ES-I3 (cell line): ENCODE measurements around the gene NINL.
"Not testable (repeated sequence)": the region's sequence is repeated elsewhere in the genome, so short reads cannot be mapped to it uniquely, and the experiment has no call there.

ENCODE experiments used
- H3K36me3 ChIP-seq: 2 replicates; pipeline ENCODE4 v1.6.1; 2013; ENCODE audit warnings: mild to moderate bottlenecking, low read length, control low read depth, moderate library complexity; ENCODE audit not compliant: insufficient read depth
- H3K4me1 ChIP-seq: 2 replicates; pipeline ENCODE4 v1.6.1; 2013; ENCODE audit warnings: mild to moderate bottlenecking, control low read depth, low read length; ENCODE audit not compliant: insufficient read depth
- H3K9ac ChIP-seq: 2 replicates; pipeline ENCODE4 v1.6.1; 2013; ENCODE audit warnings: low read depth, mild to moderate bottlenecking, low read length, moderate library complexity
- H3K9me3 ChIP-seq: 2 replicates; pipeline ENCODE4 v1.6.1; 2013; ENCODE audit warnings: mild to moderate bottlenecking, low read length, moderate library complexity; ENCODE audit not compliant: control insufficient read depth, insufficient read depth

Gene NINL

GRCh38 chr20:25479638-25480037 is 105.7 kb downstream of the NINL start:
- H3K9me3 ChIP-seq: no peaks in the 10 kb centered on the region
- H3K9ac ChIP-seq: no peak overlapping the region
- no peaks in the 10 kb centered on the region for H3K4me1 ChIP-seq
- H3K36me3 ChIP-seq: peaks cover 5% of the 10 kb centered on the region

GRCh38 chr20:25478889-25479568 is 106.3 kb downstream of the NINL start:
- Histone ChIP-seq H3K36me3 (peaks cover 7% of the 10 kb centered on the region), H3K4me1 (no peaks in the 10 kb centered on the region)

GRCh38 chr20:25477014-25477882 is 108.1 kb downstream of the NINL start:
- Histone ChIP-seq H3K9me3 (no peaks in the 10 kb centered on the region), H3K4me1 (no peaks in the 10 kb centered on the region), H3K9ac (no peak overlapping the region), H3K36me3 (peaks cover 9% of the 10 kb centered on the region)

More at GRCh38 chr20:25478889-25479568, 106.3 kb downstream of the NINL start:
- Histone ChIP-seq H3K9ac (no peak overlapping the region), H3K9me3 (no peaks in the 10 kb centered on the region)

- peaks cover 9% of the 10 kb centered on the region for H3K36me3 ChIP-seq
- no peak overlapping the region for H3K9ac ChIP-seq
- no peaks in the 10 kb centered on the region for H3K9me3 ChIP-seq
- no peaks in the 10 kb centered on the region for H3K4me1 ChIP-seq
Measured at GRCh38 chr20:25476106-25477013, 109.0 kb downstream of the NINL start.

GRCh38 chr20:25473297-25473696 is 112.0 kb downstream of the NINL start:
- not testable (repeated sequence) for H3K4me1 ChIP-seq, H3K9ac ChIP-seq, H3K36me3 ChIP-seq, H3K9me3 ChIP-seq

- no peaks in the 10 kb centered on the region for H3K9me3 ChIP-seq
- no peak overlapping the region for H3K9ac ChIP-seq
- H3K36me3 ChIP-seq: peaks cover 7% of the 10 kb centered on the region; the same call in 1 of the 2 replicates
- H3K4me1 ChIP-seq: no peaks in the 10 kb centered on the region
Measured at GRCh38 chr20:25471020-25471419, 114.3 kb downstream of the NINL start.

- Histone ChIP-seq H3K9me3 (no peaks in the 10 kb centered on the region), H3K36me3 (peaks cover 12% of the 10 kb centered on the region)
Measured at GRCh38 chr20:25470045-25470444, 115.3 kb downstream of the NINL start.

GRCh38 chr20:25469558-25469957 is 115.8 kb downstream of the NINL start:
- Histone ChIP-seq H3K4me1 (no peaks in the 10 kb centered on the region), H3K9me3 (no peaks in the 10 kb centered on the region), H3K36me3 (peaks cover 12% of the 10 kb centered on the region), H3K9ac (no peak overlapping the region)

More at GRCh38 chr20:25470045-25470444, 115.3 kb downstream of the NINL start:
- no peak overlapping the region for H3K9ac ChIP-seq
- H3K4me1 ChIP-seq: no peaks in the 10 kb centered on the region

GRCh38 chr20:25468126-25469075 is 116.9 kb downstream of the NINL start:
- Histone ChIP-seq H3K36me3 (peaks cover 9% of the 10 kb centered on the region), H3K9me3 (no peaks in the 10 kb centered on the region), H3K9ac (no peak overlapping the region), H3K4me1 (no peaks in the 10 kb centered on the region)

GRCh38 chr20:25467441-25467840 is 117.9 kb downstream of the NINL start:
- Histone ChIP-seq H3K36me3 (peaks cover 9% of the 10 kb centered on the region), H3K4me1 (no peaks in the 10 kb centered on the region), H3K9me3 (no peaks in the 10 kb centered on the region), H3K9ac (no peak overlapping the region)

GRCh38 chr20:25466846-25467245 is 118.5 kb downstream of the NINL start:
- Histone ChIP-seq H3K36me3 (peaks cover 10% of the 10 kb centered on the region), H3K9ac (no peak overlapping the region), H3K9me3 (no peaks in the 10 kb centered on the region), H3K4me1 (no peaks in the 10 kb centered on the region)

- no peaks in the 10 kb centered on the region for H3K4me1 ChIP-seq
- peaks cover 13% of the 10 kb centered on the region for H3K36me3 ChIP-seq
Measured at GRCh38 chr20:25465243-25466135, 119.8 kb downstream of the NINL start.

More at GRCh38 chr20:25465243-25466135, 119.8 kb downstream of the NINL start:
- no peak overlapping the region for H3K9ac ChIP-seq
- H3K9me3 ChIP-seq: no peaks in the 10 kb centered on the region
